HG03135 (cell line): ENCODE data around the gene PFN1.

ENCODE experiments used
- ATAC-seq: cut with Tn5 transposase; IDR thresholded peaks from one replicate; pipeline ENCODE4 v1.9.1; 2021; ENCODE audit warnings: mild to moderate bottlenecking, moderate library complexity; ENCODE audit not compliant: unreplicated experiment

PFN1 gene

GRCh38 chr17:4946312-4946976, 1.9 kb downstream of the PFN1 start:
- ATAC-seq, result no peak

DNA sequence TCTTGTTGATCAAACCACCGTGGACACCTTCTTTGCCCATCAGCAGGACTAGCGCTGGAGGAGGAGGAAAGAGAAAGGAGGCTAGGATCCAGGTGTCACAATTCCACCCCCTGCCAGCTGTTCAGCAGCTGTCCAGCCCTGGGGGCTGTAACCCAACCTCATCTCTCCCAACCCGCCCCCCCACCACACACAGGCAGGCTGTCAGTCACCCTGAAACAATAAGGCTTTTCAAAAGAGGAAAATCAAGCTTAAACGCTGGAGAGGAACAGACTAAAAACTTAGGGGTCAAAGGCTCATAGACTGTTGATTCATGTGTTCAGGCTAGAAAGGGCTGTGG, 2.4 kb downstream of the PFN1 start:
- no peak for ATAC-seq

DNA sequence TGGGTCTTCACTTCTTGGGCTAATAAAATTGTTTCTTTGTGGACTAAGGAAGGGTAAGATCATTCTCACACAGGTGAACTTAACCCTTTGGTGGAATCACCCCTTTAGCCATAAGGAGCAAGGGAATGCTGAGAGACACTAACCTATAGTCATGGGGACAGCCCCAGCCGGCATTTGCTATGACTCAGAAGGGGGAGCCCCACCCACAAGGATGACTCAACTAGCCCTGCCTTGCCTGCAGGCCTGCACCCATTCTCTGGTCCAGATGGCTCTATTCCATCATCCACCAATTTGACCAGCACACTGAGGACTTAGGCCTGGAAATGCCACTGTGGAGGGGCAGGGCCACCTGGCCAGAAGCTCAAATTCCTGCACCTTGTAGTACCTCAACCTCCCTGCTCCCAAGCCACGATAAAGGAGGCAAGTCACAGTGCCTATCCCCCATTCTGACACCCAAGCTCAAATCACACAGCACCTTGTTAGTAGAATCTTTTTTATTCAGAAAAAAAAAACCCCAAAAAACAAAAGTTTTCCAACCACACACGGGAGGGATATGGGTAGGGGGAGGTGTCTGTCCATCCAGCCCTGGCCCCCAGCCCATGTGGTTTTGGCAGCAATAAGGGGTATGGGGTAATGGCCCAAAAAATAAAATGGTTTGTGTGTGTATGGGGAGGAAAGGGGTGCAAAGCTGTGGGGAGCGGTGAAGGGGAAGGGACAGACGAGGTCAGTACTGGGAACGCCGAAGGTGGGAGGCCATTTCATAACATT, 3.0 kb downstream of the PFN1 start:
- ATAC-seq, result no peak

GRCh38 chr17:4944554-4945175, 3.7 kb downstream of the PFN1 start:
- no peak for ATAC-seq

GRCh38 chr17:4944163-4944553, 4.2 kb downstream of the PFN1 start:
- ATAC-seq, result no peak

GRCh38 chr17:4942760-4943508, 5.4 kb downstream of the PFN1 start:
- ATAC-seq, result no peak

GRCh38 chr17:4941319-4941610, 7.1 kb downstream of the PFN1 start:
- ATAC-seq, result no peak

DNA sequence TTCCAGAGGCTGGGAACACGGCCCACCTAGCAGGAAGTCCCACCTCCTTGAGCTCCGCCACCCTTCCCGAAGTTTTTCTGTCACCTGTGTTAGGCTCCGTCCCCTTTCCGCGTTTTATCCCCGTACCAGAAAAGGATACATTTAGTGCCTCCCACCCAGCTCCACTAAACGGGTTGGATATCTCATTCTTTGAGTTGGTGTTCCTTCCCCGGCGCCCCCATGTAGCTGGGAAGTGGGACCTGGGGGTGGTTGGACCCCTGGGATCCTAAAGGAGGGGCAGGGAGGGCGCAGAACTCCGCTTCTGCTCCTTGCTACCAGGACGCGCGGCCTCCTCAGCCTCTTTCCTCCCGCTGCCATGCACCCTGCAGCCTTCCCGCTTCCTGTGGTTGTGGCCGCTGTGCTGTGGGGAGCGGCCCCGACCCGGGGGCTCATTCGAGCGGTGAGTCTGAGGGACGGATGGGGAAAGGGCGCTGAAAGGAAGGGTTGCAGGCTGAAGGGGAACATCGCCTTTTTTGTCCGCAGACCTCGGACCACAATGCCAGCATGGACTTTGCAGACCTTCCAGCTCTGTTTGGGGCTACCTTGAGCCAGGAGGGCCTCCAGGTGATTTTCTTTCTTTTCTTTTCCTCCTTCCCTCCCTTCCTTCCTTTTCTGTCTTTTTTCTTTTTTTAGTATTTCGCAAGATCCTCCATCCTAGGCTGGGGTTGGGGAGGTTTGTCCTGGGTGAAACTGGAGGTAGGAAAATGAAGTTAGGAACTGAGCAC, 7.6 kb downstream of the PFN1 start:
- ATAC-seq, result no peak

DNA sequence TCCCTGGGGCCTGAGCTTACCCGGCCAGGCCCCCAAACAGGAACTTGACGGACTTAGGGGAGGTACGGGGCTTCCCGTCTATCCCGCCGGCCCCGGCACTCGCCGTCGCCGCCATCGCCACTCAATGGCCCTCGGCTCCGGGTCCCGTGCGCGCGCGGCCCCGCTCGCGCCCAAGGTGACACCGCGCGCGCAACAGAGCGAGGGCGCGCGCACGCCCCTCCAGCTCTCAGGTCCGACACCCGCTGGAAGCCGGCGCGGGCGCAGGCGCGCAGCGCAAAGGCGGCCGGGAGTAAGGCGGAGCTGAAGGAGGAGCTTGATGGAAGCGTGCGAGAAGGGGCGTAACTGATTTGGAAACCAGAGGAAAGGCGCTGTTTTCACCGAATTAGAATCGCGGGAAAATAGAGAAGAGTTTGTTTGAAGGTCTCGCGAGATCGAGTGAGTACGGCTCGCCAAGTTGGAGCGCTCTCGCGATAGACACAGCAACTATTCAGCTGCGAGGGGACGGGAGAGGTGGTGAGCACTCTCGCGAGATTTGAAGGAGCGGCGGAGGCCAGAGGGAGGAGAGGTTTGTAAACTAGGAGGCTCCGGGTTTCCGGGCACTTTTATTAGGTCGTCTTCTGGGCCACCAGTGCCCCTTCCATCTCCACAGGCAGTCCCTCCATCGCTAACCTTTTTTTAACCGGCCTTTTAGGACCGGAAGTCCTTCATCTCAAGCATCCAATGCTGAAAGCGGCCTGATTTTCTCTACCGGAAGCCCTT, 8.4 kb downstream of the PFN1 start, which contains the start of the genes RNF167 and SLC25A11:
Gene RNF167, plus strand, starts transcription at position 473 of the 759 bp plus-strand sequence. CDS start 642 bp downstream, outside the sequence.
Gene SLC25A11, minus strand, starts transcription at position 251 of the 759 bp plus-strand sequence. Its CDS starts 136 bp downstream, at position 115.
- peak; percentile 72 for ATAC-seq

GRCh38 chr17:4939546-4939795, 8.9 kb downstream of the PFN1 start:
- peak; percentile 1 for ATAC-seq

DNA sequence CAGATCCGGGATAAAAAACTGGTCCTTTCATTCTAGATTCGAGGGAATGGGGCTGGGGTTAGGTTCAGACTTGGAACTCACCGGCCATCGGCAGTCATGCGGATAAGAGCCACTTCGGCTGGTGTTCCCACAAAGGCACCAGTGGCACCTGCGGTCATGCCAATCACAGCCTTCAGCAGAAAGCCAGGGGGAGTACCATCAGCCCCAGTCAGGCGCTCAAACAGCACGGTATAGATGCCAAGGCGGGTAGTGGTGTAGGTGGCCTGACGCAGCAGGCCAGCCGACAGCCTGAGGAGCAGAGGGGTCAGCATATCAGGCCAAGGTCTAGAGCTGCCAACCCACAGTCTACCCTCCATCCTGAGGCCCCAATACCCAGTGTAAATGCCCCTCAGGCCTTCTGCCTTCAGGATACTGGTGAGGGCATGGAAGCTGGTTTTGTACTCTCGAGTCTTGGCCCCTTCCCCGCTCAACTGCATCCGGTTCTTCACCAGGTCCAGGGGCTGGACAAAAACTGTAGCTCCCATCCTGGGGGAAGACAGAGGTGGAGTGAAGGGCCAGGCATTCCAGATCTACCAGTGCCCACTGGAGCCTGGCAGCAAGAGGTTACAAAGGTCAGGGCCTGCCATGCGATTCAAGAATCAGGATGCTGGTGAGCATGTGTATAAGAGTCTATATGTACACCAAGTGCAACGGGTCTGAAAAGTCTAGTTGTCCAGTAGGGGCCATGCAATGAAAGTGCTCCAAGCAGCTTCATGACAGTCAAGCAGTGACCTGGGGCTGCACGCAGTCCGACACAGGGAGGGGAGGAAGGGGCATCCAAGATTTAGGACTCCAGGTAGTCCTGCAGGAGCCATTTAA, 9.4 kb downstream of the PFN1 start:
- no peak for ATAC-seq

DNA sequence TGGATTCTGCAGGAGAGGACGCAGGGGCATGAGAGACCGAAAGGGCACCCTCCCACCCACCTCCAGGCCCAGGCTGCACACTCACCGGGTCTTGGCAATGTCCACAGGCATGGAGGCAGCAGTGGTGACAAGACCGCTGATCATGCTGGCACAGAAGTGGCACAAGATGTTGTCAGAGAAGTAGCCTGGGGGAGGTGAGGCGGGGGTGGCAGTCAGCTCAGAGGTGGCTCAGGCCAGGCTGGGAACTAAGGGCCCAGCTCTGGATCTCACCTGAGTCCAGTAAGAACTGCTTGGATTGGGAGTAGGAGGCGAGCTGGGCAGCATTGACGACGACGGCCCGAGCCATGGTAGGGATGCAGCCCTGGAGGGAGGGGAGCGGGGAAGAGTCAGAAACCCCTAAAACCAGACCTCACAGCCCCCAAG, 10.2 kb downstream of the PFN1 start:
- ATAC-seq, result no peak

GRCh38 chr17:4937553-4937952, 10.8 kb downstream of the PFN1 start:
- ATAC-seq, result no peak

DNA sequence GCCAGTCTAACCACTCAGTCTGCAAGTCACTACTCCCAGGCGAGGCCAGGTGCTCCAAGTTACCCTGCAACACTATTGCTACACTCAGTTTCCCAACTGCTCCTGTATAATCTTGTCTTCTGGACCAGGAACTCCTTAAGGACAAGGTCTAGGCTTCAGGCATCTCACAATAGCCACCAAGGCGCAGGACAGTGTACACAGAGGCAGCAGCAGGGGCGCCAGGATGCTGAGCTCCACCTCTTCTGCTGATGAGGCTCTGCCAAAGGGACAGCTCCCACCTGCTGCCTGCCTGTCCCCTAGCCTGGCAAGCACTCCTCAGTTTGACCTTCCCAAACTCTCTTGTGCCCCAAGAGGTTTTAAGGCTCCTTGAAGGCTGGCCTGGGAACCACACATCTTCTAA, 11.9 kb downstream of the PFN1 start:
- ATAC-seq, result no peak

DNA sequence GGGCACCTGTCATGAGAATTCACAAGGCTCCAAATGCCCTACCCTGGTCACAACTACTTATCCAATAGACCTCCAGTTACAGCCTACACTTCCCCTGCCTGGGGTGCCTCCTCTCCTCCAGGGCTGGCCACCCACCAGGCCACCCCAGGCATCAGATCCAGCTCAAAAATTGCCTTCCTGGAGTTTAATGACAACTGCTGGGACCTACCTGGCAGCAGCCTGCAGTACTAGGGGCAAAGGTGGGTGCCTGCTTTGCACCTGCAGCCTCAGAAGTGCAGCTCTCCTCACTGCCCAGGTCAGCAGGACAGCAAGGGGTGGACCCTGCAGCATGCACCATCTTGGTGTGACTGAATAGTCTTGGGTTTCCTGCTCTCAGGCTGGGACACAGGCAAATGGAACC, 12.7 kb downstream of the PFN1 start:
- no peak for ATAC-seq

GRCh38 chr17:4934173-4934979, 14.0 kb downstream of the PFN1 start:
- ATAC-seq, result no peak

DNA sequence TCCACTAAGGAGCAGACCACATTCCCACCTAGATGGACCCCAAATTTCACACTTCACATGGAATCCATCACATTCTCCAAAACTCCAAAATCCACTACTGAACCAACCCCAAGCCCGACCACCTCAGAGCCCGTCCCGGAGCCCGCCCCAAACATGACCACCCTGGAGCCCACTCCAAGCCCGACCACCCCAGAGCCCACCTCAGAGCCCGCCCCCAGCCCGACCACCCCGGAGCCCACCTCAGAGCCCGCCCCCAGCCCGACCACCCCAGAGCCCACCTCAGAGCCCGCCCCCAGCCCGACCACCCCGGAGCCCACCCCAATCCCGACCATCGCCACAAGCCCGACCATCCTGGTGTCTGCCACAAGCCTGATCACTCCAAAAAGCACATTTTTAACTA, 14.7 kb downstream of the PFN1 start:
- no peak for ATAC-seq

DNA sequence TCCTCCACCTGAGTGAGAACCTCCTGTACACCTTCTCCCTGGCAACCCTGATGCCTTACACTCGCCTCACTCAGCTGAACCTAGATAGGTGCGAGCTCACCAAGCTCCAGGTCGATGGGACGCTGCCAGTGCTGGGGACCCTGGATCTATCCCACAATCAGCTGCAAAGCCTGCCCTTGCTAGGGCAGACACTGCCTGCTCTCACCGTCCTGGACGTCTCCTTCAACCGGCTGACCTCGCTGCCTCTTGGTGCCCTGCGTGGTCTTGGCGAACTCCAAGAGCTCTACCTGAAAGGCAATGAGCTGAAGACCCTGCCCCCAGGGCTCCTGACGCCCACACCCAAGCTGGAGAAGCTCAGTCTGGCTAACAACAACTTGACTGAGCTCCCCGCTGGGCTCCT, 15.6 kb downstream of the PFN1 start:
- no peak for ATAC-seq

DNA sequence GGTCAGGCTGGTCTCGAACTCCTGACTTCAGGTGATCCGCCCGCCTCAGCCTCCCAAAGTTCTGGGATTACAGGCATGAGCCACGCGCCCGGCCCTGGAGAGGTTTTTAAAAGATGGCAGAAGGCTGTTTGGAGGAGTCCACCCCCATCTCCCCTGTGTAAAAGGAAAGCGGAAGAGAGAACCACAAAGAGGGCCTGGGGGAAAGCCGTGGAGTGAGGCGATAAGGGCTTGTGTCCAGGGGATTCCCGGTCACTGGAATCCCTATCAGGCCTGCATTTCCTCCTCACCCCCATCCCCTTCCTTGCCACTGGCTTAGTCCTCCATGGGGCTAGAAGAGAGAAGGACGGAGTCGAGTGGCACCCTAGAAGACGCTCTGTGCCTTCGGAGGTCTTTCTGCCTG, 16.4 kb downstream of the PFN1 start, which contains the start of gene GP1BA:
Gene GP1BA, plus strand, starts transcription at position 315 of the 400 bp plus-strand sequence. CDS start 328 bp downstream, outside the sequence.
- ATAC-seq, result no peak
